Right cardiac atrium (tissue), 5 donors: ENCODE results near the gene PHF21A. TPM values are rescaled to one million over a fixed set of nuclear protein-coding genes. Genes with fewer than 3 reads are reported as not detected.

Experiments
- ATAC-seq, 2 donors: fragments of 200-7000 bp; cut with Tn5 transposase; one replicate each; pipeline versions ENCODE4 v1.8.0 to v1.9.1; 2020; ENCODE audit warnings: moderate library complexity in 2 of 2, mild to moderate bottlenecking in 1 of 2
- DNase-seq, 3 donors: peaks; one replicate each; pipeline ENCODE4 v3.0.0-alpha.2; 2020
- H3K27ac ChIP-seq: one replicate; pipeline ENCODE4 v1.5.1; 2013; ENCODE audit warnings: mild to moderate bottlenecking, low read length, control low read depth, moderate library complexity
- H3K27me3 ChIP-seq: one replicate; pipeline ENCODE4 v1.6.1; 2013; ENCODE audit not compliant: control insufficient read depth, insufficient read depth
- H3K4me1 ChIP-seq: one replicate; pipeline ENCODE4 v1.6.1; 2013; ENCODE audit warnings: low read length; ENCODE audit not compliant: control insufficient read depth, insufficient read depth
- H3K4me3 ChIP-seq: one replicate; pipeline ENCODE4 v1.5.1; 2013; ENCODE audit warnings: low read length, control low read depth
- H3K9me3 ChIP-seq: one replicate; pipeline ENCODE4 v1.6.1; 2013; ENCODE audit warnings: low read length; ENCODE audit not compliant: control insufficient read depth
- WGBS: extraction: QIAGEN DNeasy Blood & Tissue Kit; methylation state at CpG from one replicate; pipeline ENCODE4 v1.1.7; 2013; 5-methylcytosine and 5-hydroxymethylcytosine counted together
- intact Hi-C, 4 donors: fragments of 100-400 bp; cut with DNase I; formaldehyde crosslinking; loops; one replicate each; pipeline versions ENCODE4 v1.11.0 to v1.14.0; 2022 to 2023
- polyA plus RNA-seq: library from polyadenylated mRNA; stranded (reverse); fragments of 200-250 nt; gene quantifications from one replicate; pipeline ENCODE4 v1.2.3, GENCODE V29; 2013
- total RNA-seq, 4 donors: library from RNA; stranded (reverse); fragmentation: NEBNext Ultra II Directional; extraction: Animal tissue kit (Norgen Biotek cat#: 25700); gene quantifications; one replicate each; pipeline ENCODE4 v1.2.1, GENCODE V29; 2021
- donor health status: healthy with polysubstance abuse.
- donor health status: DM: no; HTN: yes; CAD: no.
- donor health status: DM: no; HTN: no; CAD: no.
- donor health status: DM: no; HTN: yes; CAD: no; lungs with severe emphysema.
- donor health status: DM: yes; HTN: yes; CAD: no.

The PHF21A gene
- total and polyA plus RNA-seq, 5 donors = 23.6 to 57.3 (median 51.7) TPM

DNA sequence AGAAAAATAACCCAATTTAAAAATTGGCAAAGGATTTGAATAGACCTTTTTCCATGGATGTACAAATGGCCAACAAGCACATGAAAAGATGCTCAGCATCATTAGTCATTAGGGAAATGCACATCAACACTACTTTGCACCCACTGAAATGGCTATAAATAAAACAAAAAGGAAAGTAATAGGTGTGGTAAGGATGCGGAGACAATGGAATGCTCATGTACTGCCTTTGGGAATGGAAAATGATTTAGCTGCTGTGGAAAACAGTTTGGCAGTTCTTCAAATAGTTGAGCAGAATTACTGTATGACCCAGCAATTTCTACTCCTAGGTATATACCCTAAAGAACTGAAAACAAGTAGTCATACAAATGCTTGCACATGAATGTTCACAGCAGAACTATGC lies 161.4 kb downstream of the PHF21A start:
- no peak overlapping the region for H3K4me3 ChIP-seq
- ATAC-seq = peak in 1 of 2 donors; percentile 32
- H3K9me3 ChIP-seq = no peaks in the 10 kb centered on the region
- no peaks in the 10 kb centered on the region for H3K27me3 ChIP-seq
- H3K4me1 ChIP-seq = no peaks in the 10 kb centered on the region
- intact Hi-C loops = loop anchor here in 2 of 4 donors (5.0 to 10.0 kb wide), 2 partner anchors 47 to 345 kb away; no protein-coding TSS in a partner anchor
- no peak for DNase-seq
- H3K27ac ChIP-seq = no peak overlapping the region
- WGBS = 71% methylated on average over 1 of the region's 1 CpG

GRCh38 chr11:45949992-45950407 lies 171.3 kb downstream of the PHF21A start:
- intact Hi-C loops = no loop called here
- Histone ChIP-seq H3K4me1 (no peaks in the 10 kb centered on the region), H3K27me3 (no peaks in the 10 kb centered on the region), H3K4me3 (no peak overlapping the region), H3K9me3 (no peaks in the 10 kb centered on the region), H3K27ac (no peak overlapping the region)
- ATAC-seq = no peak
- DNase-seq = peak in 1 of 3 donors; percentile 40
- 84% methylated on average over 1 of the region's 1 CpG for WGBS

- Histone ChIP-seq H3K4me3 (no peak overlapping the region), H3K27ac (no peak overlapping the region), H3K4me1 (no peaks in the 10 kb centered on the region), H3K27me3 (no peaks in the 10 kb centered on the region), H3K9me3 (no peaks in the 10 kb centered on the region)
- DNase-seq (no peak), ATAC-seq (no peak)
- intact Hi-C loops = no loop called here
- WGBS = 95% methylated on average over 3 of the region's 3 CpGs
Measured at GRCh38 chr11:45948356-45948755, 172.9 kb downstream of the PHF21A start.

- Histone ChIP-seq H3K27ac (no peak overlapping the region), H3K4me1 (no peaks in the 10 kb centered on the region), H3K4me3 (no peak overlapping the region), H3K27me3 (no peaks in the 10 kb centered on the region), H3K9me3 (no peaks in the 10 kb centered on the region)
- 98% methylated on average over 1 of the region's 1 CpG for WGBS
- ATAC-seq = no peak
- DNase-seq = no peak
- intact Hi-C loops = no loop called here
Measured at GRCh38 chr11:45947885-45948284, 173.4 kb downstream of the PHF21A start.

- intact Hi-C loops = no loop called here
- DNase-seq = no peak
- ATAC-seq = no peak
- Histone ChIP-seq H3K4me1 (no peaks in the 10 kb centered on the region), H3K9me3 (no peaks in the 10 kb centered on the region), H3K27ac (no peak overlapping the region), H3K27me3 (no peaks in the 10 kb centered on the region), H3K4me3 (no peak overlapping the region)
- 67% methylated on average over 3 of the region's 3 CpGs for WGBS
Measured at GRCh38 chr11:45945397-45945999, 175.8 kb downstream of the PHF21A start.

DNA sequence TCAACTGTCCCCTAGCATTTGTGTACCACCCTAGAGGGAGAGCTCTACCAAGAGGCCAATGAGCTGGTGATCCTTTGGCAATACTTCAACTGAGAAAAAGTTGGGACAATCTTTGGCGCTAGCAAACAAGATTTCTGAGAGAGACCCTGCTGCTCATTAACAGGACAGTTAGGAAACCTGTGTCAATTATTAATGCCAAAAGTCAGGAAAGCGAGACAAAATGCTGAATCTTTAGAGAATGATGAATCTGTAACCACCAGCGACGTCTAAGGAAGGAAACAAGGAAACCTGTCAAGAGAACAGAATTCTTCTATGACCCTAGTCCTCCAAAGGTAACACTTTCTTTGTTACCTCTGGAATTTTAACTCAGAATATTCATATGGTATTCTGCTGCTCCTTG lies 178.9 kb downstream of the PHF21A start:
- no peak overlapping the region for H3K4me3 ChIP-seq
- intact Hi-C loops = no loop called here
- no peak for DNase-seq
- no peaks in the 10 kb centered on the region for H3K27me3 ChIP-seq
- ATAC-seq = no peak
- WGBS = 95% methylated on average over 4 of the region's 4 CpGs
- H3K27ac ChIP-seq = no peak overlapping the region
- H3K4me1 ChIP-seq = no peaks in the 10 kb centered on the region
- H3K9me3 ChIP-seq = no peaks in the 10 kb centered on the region

GRCh38 chr11:45941285-45941684 lies 180.0 kb downstream of the PHF21A start:
- intact Hi-C loops = no loop called here
- DNase-seq (no peak), ATAC-seq (no peak)
- Histone ChIP-seq H3K27ac (no peak overlapping the region), H3K4me1 (no peaks in the 10 kb centered on the region), H3K27me3 (no peaks in the 10 kb centered on the region), H3K9me3 (no peaks in the 10 kb centered on the region), H3K4me3 (no peak overlapping the region)
- 92% methylated on average over 4 of the region's 4 CpGs for WGBS

DNA sequence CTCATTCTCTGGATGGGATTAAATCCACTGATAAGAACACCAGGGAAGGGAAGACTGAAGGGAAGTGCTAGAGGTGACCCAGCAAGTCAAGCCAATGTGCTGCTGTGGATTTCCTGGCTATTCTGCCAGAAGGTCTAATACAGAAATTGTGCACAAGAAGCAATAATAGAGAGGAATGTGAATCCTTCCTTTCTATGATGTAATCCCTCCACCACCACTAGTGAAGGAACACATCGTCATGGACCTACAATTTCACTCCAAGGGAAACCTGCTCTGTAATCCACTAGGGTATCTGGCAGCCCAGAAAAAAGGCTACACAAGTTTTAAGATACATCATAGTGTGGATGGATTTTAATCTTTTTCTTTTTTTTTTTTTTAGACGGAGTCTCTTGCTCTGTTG lies 181.4 kb downstream of the PHF21A start:
- no peak overlapping the region for H3K4me3 ChIP-seq
- H3K4me1 ChIP-seq = no peaks in the 10 kb centered on the region
- no peak overlapping the region for H3K27ac ChIP-seq
- WGBS = 73% methylated on average over 2 of the region's 2 CpGs
- H3K27me3 ChIP-seq = no peaks in the 10 kb centered on the region
- intact Hi-C loops = no loop called here
- DNase-seq (no peak), ATAC-seq (no peak)
- H3K9me3 ChIP-seq = no peaks in the 10 kb centered on the region

DNA sequence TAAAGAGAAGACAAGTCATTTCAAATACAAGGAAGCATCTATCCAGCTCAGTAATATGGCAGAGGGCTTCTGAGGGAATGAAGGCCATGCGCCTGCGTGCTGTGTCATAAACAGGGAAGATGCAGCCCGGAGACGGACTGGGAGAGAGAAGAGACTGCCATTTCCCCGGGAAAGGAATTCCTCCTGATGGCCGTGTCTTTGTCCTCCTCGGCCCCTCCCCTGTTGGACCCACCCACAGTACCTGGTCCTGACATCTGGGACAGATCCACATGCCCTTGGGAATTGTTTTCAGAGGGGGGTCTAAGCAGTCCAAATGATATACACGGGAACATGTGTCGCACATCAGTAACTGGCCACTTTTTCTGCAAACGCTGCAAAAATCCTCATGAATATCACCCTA lies 183.3 kb downstream of the PHF21A start:
- no peak overlapping the region for H3K27ac ChIP-seq
- DNase-seq = no peak
- 92% methylated on average over 10 of the region's 10 CpGs for WGBS
- no peak overlapping the region for H3K4me3 ChIP-seq
- ATAC-seq = no peak
- intact Hi-C loops = no loop called here
- H3K9me3 ChIP-seq = no peaks in the 10 kb centered on the region
- no peaks in the 10 kb centered on the region for H3K27me3 ChIP-seq
- no peaks in the 10 kb centered on the region for H3K4me1 ChIP-seq

GRCh38 chr11:45936511-45937054 lies 184.7 kb downstream of the PHF21A start:
- no peaks in the 10 kb centered on the region for H3K27me3 ChIP-seq
- H3K9me3 ChIP-seq = no peaks in the 10 kb centered on the region
- intact Hi-C loops = no loop called here
- H3K4me3 ChIP-seq = no peak overlapping the region
- H3K27ac ChIP-seq = no peak overlapping the region
- no peak for ATAC-seq
- no peaks in the 10 kb centered on the region for H3K4me1 ChIP-seq
- WGBS = 67% methylated on average over 4 of the region's 4 CpGs
- DNase-seq = no peak

DNA sequence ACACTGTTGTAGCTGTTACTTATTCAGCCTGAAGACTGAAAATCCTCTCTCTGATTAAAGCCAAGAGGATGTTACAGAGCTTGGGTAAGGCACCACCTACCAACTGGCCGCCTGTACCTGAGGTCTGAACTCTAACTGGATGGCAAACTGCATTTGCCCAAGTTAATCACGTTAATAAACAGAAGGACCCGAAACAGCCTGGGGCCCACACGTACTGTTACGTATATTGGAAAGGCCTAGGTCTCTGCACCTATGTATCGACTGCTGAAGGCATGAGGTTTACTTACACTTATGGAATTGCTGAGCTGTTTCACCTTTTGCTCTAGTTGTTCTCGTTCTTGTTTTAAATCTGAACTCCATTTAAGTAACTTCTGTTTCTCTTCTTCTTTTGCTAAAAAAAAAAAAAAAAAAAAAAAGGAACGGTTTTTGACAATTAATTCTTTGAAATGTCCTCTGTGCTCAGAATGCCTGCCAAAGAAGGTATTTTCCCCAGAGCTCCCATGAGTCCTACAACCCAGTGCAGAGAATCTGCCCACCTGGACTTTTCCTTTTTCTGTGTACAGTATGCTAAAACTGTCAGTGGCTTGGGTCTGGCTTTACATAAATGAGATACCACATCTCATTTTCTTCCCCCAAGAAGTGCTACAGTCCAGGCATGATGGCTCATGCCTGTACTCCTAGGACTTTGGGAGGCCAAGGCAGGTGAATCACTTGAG lies 185.7 kb downstream of the PHF21A start:
- no peaks in the 10 kb centered on the region for H3K4me1 ChIP-seq
- 93% methylated on average over 8 of the region's 8 CpGs for WGBS
- H3K27me3 ChIP-seq = no peaks in the 10 kb centered on the region
- intact Hi-C loops = no loop called here
- H3K4me3 ChIP-seq = no peak overlapping the region
- DNase-seq (no peak), ATAC-seq (no peak)
- H3K27ac ChIP-seq = no peak overlapping the region
- no peaks in the 10 kb centered on the region for H3K9me3 ChIP-seq
